Neuronal stem cell (in vitro differentiated cells): Measurements from ENCODE around the gene IGSF3.
"Not testable (repeated sequence)": the region's sequence is repeated elsewhere in the genome, so short reads cannot be mapped to it uniquely, and the experiment has no call there.

Experiments used
- DNase-seq: peaks from one replicate; pipeline ENCODE4 v3.0.0-alpha.2; 2013; ENCODE audit warnings: low spot score
- H2AFZ ChIP-seq: one replicate; pipeline ENCODE4 v1.6.1; 2013; ENCODE audit warnings: mild to moderate bottlenecking, low read length, inconsistent platforms
- H2AK5ac ChIP-seq: 2 replicates; pipeline ENCODE4 v1.6.1; 2013; ENCODE audit warnings: low read depth, mild to moderate bottlenecking, inconsistent platforms, low read length, moderate library complexity, mixed read lengths
- H2BK120ac ChIP-seq: 2 replicates; pipeline ENCODE4 v1.6.1; 2013; ENCODE audit warnings: low read depth, mild to moderate bottlenecking, inconsistent platforms, low read length, moderate library complexity, mixed read lengths
- H2BK12ac ChIP-seq: one replicate; pipeline ENCODE4 v1.6.1; 2013; ENCODE audit warnings: low read length, inconsistent platforms
- H2BK15ac ChIP-seq: 2 replicates; pipeline ENCODE4 v1.6.1; 2013; ENCODE audit warnings: mild to moderate bottlenecking, low read length, inconsistent platforms, mixed read lengths
- H2BK5ac ChIP-seq: one replicate; pipeline ENCODE4 v1.6.1; 2013; ENCODE audit warnings: inconsistent platforms, mild to moderate bottlenecking, low read length, moderate library complexity
- H3K14ac ChIP-seq: one replicate; pipeline ENCODE4 v1.6.1; 2013; ENCODE audit warnings: low read length, inconsistent platforms
- H3K18ac ChIP-seq: 2 replicates; pipeline ENCODE4 v1.6.1; 2013; ENCODE audit warnings: low read length, inconsistent platforms
- H3K23ac ChIP-seq: 2 replicates; pipeline ENCODE4 v1.6.1; 2013; ENCODE audit warnings: low read depth, mild to moderate bottlenecking, mixed read lengths, low read length, inconsistent platforms; ENCODE audit not compliant: poor library complexity
- H3K27ac ChIP-seq: replicated peaks from 3 replicates; pipeline ENCODE4 v1.5.1; 2013; ENCODE audit warnings: low read length, inconsistent platforms
- H3K27me3 ChIP-seq, 3 experiments: 2 replicates each; pipeline ENCODE4 v1.6.1; 2013; ENCODE audit warnings: low read length in 3 of 3, mild to moderate bottlenecking in 2 of 3, inconsistent platforms in 1 of 3, low read depth in 1 of 3, mixed read lengths in 1 of 3, moderate library complexity in 1 of 3; ENCODE audit not compliant: control insufficient read depth in 3 of 3, insufficient read depth in 3 of 3
- H3K36me3 ChIP-seq, 2 donors: replicated peaks in 1 of 2; 2 replicates each; pipeline ENCODE4 v1.6.1; 2013; ENCODE audit warnings: low read length in 2 of 2; ENCODE audit not compliant: control insufficient read depth in 2 of 2, insufficient read depth in 2 of 2
- H3K4ac ChIP-seq: 2 replicates; pipeline ENCODE4 v1.6.1; 2013; ENCODE audit warnings: inconsistent platforms, mild to moderate bottlenecking, low read length, moderate library complexity
- H3K4me1 ChIP-seq, 2 donors: 1 replicate in 1 of 2; 2 replicates in 1 of 2; pipeline ENCODE4 v1.6.1; 2013; ENCODE audit warnings: low read length in 2 of 2, low read depth in 1 of 2; ENCODE audit not compliant: control insufficient read depth in 2 of 2, insufficient read depth in 1 of 2
- H3K4me2 ChIP-seq: one replicate; pipeline ENCODE4 v1.6.1; 2013; ENCODE audit warnings: mild to moderate bottlenecking, low read length, inconsistent platforms; ENCODE audit not compliant: insufficient read depth, poor library complexity, severe bottlenecking
- H3K4me3 ChIP-seq, 2 donors: 2 replicates each; pipeline ENCODE4 v1.5.1; 2013; ENCODE audit warnings: low read length in 2 of 2, mild to moderate bottlenecking in 2 of 2, inconsistent platforms in 1 of 2, moderate library complexity in 1 of 2
- H3K79me1 ChIP-seq: one replicate; pipeline ENCODE4 v1.6.1; 2013; ENCODE audit warnings: low read depth, mild to moderate bottlenecking, inconsistent platforms, low read length, moderate library complexity
- H3K9ac ChIP-seq: one replicate; pipeline ENCODE4 v1.6.1; 2013; ENCODE audit warnings: mild to moderate bottlenecking, low read depth, low read length, inconsistent platforms; ENCODE audit not compliant: poor library complexity
- H3K9me3 ChIP-seq, 2 donors: replicated peaks in 1 of 2; 2 replicates each; pipeline versions ENCODE3 to v1.6.1; 2013; ENCODE audit warnings: low read length in 2 of 2, mild to moderate bottlenecking in 2 of 2, inconsistent platforms in 1 of 2, low read depth in 1 of 2, mixed read lengths in 1 of 2, moderate library complexity in 1 of 2; ENCODE audit not compliant: control insufficient read depth in 2 of 2, insufficient read depth in 1 of 2
- H4K8ac ChIP-seq: one replicate; pipeline ENCODE4 v1.6.1; 2013; ENCODE audit warnings: low read depth, mild to moderate bottlenecking, inconsistent platforms, low read length, moderate library complexity
- H4K91ac ChIP-seq: one replicate; pipeline ENCODE4 v1.6.1; 2013; ENCODE audit warnings: low read length, low read depth, mild to moderate bottlenecking, inconsistent platforms; ENCODE audit not compliant: poor library complexity
- WGBS, 2 donors: extraction: QIAGEN DNeasy Blood & Tissue Kit; methylation state at CpG; one replicate each; pipeline ENCODE4 v1.1.7; 2013; ENCODE audit warnings: missing lambda C conversion rate in 2 of 2, mixed read lengths in 1 of 2; ENCODE audit not compliant: insufficient read length in 2 of 2, insufficient replicate concordance in 1 of 2; ENCODE audit errors: extremely low coverage in 2 of 2; 5-methylcytosine and 5-hydroxymethylcytosine counted together

The IGSF3 gene

DNA sequence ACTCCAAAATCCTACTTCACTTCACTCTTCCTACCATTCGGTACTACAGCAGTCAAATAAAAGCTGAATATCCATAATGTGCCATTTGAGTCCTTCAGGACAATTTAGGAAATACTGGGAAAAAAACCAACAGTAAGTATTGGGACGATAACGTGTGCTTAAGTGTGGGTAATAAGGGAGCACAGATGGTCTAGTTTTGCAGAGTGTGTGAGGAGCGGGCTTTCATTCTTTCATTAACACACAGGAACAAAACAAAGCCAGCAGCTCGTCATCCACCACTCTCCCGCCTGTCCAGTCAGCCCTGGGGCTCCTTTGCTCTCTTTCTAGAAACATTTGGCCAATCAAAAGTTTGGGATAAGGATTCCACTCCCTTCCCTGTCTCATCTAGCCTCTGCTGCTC lies 63.1 kb downstream of the IGSF3 start:
- H2BK120ac ChIP-seq, H4K8ac ChIP-seq, H3K9me3 ChIP-seq, H3K27me3 ChIP-seq, H3K4ac ChIP-seq, H2AFZ ChIP-seq, DNase-seq, H4K91ac ChIP-seq, H3K36me3 ChIP-seq, H3K79me1 ChIP-seq, H2AK5ac ChIP-seq, H3K14ac ChIP-seq, H2BK5ac ChIP-seq, H3K9ac ChIP-seq, H3K23ac ChIP-seq, H3K4me3 ChIP-seq, H3K27ac ChIP-seq, H3K18ac ChIP-seq, H2BK15ac ChIP-seq, H3K4me2 ChIP-seq, H2BK12ac ChIP-seq, H3K4me1 ChIP-seq: not testable (repeated sequence)
- no CpG with 5 or more reads among the region's 6 CpGs for WGBS, 2 donors

DNA sequence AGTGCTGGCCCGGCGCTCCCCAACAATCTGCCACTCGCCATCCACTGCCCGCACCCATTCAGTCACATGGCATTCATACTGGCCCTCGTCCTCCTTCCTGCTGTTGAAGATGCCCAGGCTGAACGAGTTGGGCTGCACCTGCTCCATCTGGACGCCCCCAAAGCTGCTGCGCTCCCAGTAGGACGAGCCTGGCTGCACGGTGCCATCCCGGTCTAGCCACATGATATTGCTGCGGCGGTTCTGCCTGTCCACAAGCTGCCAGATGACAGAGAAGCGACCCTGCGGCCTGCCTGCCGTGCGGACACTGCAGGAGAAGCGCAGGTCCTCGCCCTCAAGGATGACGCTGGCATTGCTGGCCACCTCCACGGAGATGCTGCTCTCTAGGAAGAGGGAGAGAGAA lies 63.9 kb downstream of the IGSF3 start:
- not testable (repeated sequence) for H4K8ac ChIP-seq, H3K4me3 ChIP-seq, H2AK5ac ChIP-seq, H3K27ac ChIP-seq, H2AFZ ChIP-seq, H3K79me1 ChIP-seq, H2BK15ac ChIP-seq, H3K14ac ChIP-seq, H3K4me2 ChIP-seq, H3K27me3 ChIP-seq, H3K4ac ChIP-seq, H3K18ac ChIP-seq, H2BK12ac ChIP-seq, H2BK120ac ChIP-seq, H3K4me1 ChIP-seq, DNase-seq, H3K23ac ChIP-seq, H3K9me3 ChIP-seq, H2BK5ac ChIP-seq, H3K36me3 ChIP-seq, H4K91ac ChIP-seq, H3K9ac ChIP-seq
- no CpG with 5 or more reads among the region's 21 CpGs for WGBS, 2 donors

DNA sequence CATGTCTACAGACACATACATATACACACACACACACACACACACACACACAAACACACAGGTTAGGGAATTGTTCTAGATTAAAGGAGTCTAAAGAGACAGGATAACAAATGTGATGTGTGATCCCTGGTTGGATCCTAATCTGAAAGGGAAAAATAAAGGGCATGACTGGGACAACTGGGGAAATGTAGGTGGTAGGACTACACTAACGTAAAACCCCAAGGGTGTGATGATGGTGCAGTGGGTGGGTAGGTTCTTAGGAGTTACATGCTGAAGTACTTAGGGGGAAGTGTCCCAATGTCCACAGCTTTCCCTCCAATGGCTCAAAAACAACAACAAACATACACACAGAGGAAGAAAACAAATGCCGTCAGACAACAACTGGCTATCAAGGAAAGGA lies 68.2 kb downstream of the IGSF3 start:
- H4K91ac ChIP-seq, H3K23ac ChIP-seq, H3K9me3 ChIP-seq, H2BK12ac ChIP-seq, DNase-seq, H2AFZ ChIP-seq, H2AK5ac ChIP-seq, H4K8ac ChIP-seq, H3K4me3 ChIP-seq, H2BK15ac ChIP-seq, H3K4me2 ChIP-seq, H3K9ac ChIP-seq, H2BK5ac ChIP-seq, H3K18ac ChIP-seq, H3K36me3 ChIP-seq, H3K27me3 ChIP-seq, H3K79me1 ChIP-seq, H3K4me1 ChIP-seq, H3K14ac ChIP-seq, H2BK120ac ChIP-seq, H3K4ac ChIP-seq, H3K27ac ChIP-seq: not testable (repeated sequence)
- WGBS, 2 donors = no CpG with 5 or more reads among the region's 2 CpGs

DNA sequence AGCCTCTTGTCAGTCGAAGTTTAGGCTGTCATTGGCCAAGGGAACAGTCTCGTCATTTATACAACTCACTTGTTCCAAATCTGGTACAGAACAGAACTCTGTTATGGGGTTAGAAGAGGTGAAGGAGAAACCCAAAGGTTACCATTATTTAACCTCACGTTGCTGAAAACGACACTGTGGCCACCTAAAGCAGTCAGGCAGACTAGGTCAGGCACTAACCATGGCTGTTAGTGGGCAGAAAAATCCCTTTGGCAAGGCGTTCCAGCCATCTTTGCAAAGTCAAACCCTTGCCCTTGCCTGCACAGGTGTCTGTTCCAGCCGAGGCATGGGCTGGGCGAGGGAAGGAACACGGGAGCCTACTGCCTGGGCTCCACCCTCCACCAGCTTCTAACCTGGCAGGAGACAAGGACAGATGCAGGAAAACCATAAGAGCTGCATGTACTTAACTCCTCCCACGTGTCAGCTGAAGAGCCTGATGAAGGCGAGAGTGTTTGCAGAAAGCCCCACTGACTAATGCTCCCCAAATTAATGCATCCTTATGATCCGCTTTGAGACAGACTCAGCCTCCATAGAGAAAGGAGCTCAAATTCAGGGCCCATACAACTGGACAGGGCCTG lies 69.0 kb downstream of the IGSF3 start:
- not testable (repeated sequence) for H2AK5ac ChIP-seq

More for the DNA sequence above, 69.0 kb downstream of the IGSF3 start:
- H3K36me3 ChIP-seq, H3K18ac ChIP-seq, H3K9me3 ChIP-seq, H3K4me3 ChIP-seq, DNase-seq, H2AFZ ChIP-seq, H2BK5ac ChIP-seq, H2BK120ac ChIP-seq, H3K4me1 ChIP-seq, H3K9ac ChIP-seq, H4K8ac ChIP-seq, H3K4me2 ChIP-seq, H3K4ac ChIP-seq, H3K23ac ChIP-seq, H3K14ac ChIP-seq, H4K91ac ChIP-seq, H3K79me1 ChIP-seq, H2BK15ac ChIP-seq, H3K27me3 ChIP-seq, H3K27ac ChIP-seq: not testable (repeated sequence)
- H2BK12ac ChIP-seq = peak overlapping the region; percentile 41
- no CpG with 5 or more reads among the region's 11 CpGs for WGBS, 2 donors
